HG03280 (cell line): ENCODE data around the gene SECISBP2L.

Experiments
- ATAC-seq: cut with Tn5 transposase; IDR thresholded peaks from one replicate; pipeline ENCODE4 v1.9.1; 2021; ENCODE audit warnings: mild to moderate bottlenecking, moderate library complexity; ENCODE audit not compliant: unreplicated experiment

Gene SECISBP2L

DNA sequence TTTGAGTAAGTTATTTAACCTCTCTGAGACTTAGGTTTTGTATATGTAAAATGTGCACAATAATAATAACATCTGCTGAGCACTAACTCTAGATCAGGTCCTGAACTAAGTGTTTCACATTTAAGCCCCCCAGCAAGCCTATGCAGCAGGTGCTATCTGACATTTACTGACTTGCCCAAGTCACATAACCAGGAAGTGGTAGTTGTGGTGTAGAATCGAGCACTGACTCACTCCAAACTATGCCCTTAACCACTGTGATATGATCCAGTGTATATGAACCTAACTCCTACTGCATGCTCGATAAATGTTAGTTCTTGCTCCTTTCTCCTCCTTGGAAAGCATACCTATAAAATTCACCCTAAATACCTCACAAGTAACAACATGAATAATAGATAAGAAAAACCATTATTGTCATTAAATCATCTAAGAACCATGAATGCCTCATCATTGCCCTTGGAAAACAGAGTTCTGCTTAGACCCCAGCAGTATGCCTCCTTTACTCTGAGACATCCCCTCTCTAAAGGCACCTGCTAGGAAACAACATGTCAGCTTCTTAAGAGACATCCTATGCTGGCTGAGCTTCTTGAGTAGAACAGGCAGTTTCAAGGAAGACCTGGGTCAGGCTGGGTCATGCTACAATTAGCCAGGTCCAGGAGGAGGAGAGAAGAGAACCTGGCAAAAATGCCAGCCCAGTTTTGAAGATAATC is 79.5 kb downstream of the SECISBP2L start:
- peak; percentile 83 for ATAC-seq

DNA sequence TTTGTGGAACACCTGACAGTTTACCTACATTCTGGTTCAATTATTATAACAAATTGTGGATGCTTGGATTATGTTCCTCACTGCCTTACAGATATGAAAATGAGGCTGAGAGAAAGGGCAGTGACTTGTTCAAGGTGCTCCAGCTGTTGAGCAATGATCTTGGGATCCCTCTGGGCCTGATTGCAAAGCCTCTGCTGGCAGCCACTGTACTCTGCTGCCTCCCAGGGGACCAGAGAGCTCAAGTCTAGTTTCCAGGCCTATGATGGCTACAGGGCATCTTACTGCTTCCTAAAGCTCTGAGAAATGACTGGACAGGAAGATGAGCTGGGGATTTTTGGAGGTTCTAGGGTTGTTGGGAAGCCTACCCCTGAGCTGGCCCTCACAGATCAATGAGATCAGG is 80.3 kb downstream of the SECISBP2L start:
- ATAC-seq = peak; percentile 55

DNA sequence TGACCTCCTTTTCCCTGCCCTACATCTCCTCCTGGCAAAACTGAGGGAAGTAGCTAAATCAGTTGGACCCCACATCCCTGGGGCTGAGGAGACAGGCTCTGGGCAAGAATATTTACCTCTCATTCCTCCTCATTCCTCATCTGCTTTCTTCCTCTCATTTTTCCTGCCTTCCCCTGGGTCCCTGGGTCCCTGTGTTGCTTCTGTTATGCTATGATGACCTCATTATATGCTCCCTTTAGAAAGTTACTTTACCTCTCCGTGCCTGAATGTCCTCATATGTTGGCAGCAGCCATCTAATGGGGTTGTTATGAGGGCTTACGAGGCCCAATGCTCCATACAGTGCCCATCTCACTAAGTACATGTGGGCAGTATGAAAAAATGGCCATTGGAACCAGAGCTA is 81.3 kb downstream of the SECISBP2L start:
- no peak for ATAC-seq

DNA sequence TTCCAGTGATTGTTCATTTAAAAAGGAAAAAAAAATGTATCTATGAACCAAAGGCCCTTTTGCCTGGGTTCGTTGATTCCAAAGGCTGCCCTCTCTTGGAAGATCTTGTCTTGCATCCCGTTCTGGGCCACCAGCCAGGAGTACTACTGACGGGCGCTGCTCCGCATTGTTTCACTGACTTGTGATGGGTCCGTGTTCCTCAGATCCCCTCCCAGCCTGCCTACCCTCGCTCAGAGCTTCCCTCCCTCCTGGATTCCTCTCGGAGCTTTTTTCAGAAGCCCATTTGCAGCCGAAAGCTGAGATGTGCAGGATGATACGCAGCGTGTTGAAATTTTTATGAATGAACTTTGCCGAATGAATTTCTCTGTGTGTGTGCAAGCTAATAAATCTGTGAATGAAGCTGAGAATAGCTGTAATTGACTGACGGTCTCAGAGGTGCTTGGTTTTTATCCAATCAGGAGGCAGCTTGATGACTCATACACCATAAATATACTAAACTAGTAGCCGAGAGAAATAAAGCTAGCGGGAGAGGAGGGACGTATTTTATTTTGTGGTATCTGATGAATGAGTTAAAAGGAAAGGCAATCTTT is 82.6 kb downstream of the SECISBP2L start, which contains the start of gene SHC4:
Gene SHC4, minus strand, starts transcription at position 396 of the 590 bp plus-strand sequence. CDS start 904 bp downstream, outside the sequence.
- ATAC-seq = no peak

DNA sequence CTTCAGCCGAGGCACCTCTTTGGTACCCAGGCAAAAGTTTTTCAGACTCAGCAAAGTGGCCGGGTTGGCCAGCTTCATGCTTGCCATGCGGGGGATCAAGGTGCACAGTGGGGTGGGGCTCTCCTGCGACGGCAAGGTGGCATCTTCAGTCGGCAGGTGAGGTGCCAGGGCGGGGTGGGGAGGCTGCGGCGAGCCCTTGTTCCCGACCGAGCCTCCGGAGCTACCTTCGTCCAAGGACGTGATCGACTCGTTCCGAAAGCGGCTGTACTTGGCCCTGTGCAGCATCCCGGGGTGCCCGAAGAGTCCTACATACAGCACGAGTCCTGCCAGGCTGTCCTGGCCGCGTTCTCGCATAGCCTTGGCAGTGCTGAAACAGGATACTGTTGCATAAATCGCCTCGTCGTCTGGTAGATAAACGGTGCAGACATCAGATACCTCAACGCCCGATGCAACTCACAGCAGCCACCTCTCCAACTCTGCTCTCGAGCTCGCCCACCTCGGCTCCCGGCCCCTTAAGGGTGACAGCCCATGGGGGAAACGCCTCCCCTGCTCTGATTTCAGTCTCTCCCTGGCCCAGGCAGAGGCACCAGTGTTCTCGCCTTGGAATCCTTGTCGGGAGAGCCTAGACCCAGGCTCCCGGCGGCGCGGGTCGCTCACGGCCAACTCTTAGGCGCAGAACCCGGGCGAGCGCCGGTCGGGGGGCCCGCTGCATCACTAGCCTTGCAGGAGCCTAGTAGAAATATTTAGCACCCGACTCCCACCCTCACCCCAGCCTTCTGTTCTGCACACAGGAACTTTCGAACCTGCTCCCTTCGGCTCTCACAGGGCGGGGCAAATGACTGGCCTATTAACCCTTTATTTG is 83.4 kb downstream of the SECISBP2L start:
- no peak for ATAC-seq

DNA sequence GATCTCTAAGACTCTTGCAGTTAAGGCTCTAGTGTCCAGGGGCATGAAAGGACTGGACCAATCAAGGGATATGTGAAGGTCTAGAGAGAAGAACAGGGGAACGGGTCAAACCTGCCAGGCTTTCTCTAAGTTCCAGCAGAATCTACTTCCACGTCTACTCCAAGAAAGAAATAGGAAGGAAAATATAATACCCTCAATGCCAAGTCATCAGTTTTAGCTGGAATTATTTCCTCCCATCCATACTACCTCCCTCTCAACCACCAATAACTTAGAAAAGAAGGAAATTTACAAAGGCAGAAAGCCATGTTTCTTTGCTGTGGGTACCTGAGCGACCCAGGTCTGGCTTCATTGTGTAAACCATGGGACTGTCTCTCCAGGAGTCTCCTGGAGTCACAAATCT is 90.3 kb downstream of the SECISBP2L start:
- ATAC-seq = no peak

DNA sequence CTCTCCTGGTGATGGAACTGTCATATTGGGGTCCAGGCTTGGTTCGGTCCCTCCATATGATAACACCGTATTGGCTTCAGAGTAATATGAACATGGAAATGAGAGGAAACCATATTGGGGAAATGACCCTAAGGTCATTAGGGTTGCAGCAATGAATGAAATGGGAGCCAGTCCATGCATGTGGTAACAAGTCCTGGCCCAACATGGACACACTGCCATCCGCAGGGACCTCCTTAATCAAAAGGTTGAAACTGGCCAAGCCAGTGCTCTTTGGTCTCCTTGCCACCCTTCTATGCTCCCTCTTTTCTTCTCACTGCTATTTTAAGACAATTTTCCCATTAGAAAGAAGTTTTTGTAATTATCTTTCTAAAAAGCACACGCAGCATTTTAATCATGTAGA is 90.9 kb downstream of the SECISBP2L start:
- ATAC-seq = no peak

DNA sequence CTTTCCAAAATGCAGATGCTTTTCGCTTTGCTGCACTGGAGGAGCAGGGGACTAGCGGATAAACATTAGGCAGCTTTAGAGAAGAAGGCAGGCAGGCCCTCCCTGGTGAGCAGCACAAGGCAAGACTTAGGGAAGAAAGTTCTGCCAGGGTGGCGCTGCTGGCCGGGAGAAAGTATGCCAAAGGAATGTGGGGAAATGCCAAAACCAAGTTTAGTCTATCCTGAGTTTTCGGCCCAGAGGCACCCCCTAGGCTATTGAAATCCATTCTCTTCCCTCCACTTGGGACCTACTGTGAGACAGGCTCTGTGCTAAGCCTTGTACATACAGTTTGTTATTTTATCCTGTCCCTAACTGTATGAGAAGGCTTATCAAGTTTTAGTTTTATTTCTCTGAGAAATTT is 91.7 kb downstream of the SECISBP2L start:
- ATAC-seq = no peak

DNA sequence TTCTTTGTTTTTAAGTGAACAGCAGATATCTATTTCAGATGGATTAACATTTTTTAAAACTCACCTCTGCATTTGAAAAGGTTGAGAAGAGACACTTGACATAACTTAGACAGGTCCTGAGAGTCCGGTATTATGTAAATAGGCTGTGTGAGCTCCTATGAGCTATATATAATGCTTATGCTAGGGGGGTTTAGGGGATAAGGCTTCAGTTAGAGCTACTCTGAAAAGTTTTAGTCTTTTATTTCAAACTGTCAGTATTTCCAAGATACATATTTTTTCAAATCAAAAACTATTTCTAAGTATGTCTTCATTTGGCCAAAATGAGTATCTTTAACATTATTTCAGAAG is 99.4 kb downstream of the SECISBP2L start:
- ATAC-seq = no peak

DNA sequence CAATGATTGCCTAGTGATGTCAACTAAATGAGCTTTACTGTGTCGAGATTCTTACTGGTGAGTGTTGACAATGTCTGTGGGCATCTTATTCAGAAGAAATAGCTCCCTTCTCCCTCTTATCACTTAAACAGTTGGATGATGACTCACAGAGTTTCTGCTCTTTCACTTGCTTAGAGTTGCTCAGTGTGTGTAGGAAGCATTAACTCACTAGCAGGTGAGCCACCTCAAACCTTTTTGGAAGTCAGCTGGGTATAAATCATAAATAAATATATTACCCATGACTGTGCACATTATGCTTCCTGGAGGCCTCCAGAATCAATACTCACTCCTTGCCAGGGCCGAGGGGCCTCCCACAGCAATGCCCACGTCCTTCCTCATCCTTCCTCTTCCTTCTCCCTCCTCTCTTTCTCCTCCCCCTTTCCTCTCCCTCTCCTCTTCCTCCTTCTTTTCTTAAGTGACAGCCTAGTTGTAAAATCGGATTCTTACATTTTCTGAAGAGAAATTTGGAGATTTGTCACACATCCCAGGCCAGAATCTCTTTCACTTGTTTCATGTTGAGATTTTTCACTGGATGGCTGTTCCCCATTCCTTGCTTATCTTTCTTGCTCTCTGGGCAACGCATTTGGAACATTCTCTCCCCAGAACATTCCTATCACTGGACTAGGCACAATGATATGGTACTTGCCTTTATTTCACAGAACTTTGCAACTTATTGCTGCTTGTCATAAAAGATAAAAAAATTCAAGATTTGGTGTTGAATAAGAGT is 100.0 kb downstream of the SECISBP2L start:
- no peak for ATAC-seq

DNA sequence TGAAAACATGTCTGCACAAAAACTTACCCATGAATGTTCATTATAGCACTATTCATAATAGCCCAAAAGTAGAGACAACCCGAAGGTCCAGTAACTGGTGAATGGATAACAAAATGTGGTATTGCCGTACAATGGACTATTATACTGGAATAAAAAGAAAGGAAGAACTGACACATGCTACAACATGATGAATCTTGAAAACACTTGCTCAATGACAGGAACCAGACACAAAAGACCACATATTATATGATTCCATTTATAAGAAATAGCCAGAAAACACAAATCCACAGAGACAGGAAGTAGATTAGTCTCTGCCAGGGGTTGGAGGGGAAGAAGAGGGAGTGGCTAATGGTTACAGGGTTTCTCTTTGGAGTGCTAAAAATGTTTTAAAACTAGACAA is 100.9 kb downstream of the SECISBP2L start:
- ATAC-seq = no peak

DNA sequence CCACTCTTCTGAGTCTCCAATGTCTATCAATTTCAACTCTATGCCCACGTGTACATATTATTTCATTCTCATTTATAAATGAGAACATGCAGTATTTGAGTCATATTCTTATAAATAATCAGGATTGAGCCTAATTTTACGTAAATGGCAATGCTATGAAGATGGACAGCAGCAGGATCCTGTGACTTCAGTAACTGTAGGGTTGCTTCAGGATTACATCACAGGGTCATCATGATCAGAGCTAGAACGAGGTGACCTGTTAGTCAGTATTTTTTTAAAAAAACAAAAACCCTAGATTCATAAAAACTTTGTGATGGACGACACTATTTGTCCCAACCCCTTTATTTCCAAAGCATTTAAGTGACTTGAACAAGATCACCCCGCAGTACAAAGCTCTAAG is 104.3 kb downstream of the SECISBP2L start:
- ATAC-seq = no peak

DNA sequence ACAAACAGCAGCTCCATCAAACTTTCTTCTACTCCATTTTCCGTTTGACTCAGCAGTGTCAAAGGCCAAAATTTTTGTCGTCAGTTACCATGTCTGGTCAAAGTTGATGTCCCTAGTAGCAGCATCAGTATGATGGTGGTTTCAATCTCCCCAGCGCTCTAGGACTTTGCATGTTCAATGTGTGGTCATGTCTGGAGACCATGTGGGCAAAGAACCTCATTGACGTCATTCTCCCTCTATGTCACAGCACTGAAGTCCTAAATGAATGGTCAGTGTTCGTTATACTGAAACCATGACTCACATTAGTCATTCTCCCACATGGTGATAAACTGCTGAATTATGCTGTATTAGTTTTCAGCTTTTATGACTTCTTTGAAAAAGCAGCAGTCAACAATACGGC is 105.7 kb downstream of the SECISBP2L start:
- peak; percentile 92 for ATAC-seq

DNA sequence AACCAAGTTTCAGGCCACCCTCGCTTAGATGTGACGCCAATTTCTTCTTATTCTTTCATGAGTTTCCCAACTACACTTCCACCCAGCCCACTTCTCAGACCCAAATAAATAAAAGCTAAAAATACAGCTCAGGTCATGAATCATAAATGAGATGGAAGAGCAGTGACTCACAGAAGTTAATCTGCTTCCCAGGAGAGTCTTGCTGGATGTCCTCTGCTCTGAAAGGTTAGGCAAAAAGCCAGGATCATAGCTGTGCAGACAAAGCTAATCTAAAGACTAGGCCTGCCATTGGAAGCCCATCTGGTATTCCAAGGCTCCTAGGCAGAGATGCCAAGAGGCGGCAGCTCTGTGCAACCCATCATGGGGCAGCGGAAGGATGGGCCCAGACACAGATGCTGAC is 106.6 kb downstream of the SECISBP2L start:
- ATAC-seq = no peak
